ENCODE results near the gene ESRRG. TPM values are rescaled to one million over a fixed set of nuclear protein-coding genes. Genes with fewer than 3 reads are reported as not detected.

The ESRRG gene
- total RNA-seq, 1 donor = not detected

DNA sequence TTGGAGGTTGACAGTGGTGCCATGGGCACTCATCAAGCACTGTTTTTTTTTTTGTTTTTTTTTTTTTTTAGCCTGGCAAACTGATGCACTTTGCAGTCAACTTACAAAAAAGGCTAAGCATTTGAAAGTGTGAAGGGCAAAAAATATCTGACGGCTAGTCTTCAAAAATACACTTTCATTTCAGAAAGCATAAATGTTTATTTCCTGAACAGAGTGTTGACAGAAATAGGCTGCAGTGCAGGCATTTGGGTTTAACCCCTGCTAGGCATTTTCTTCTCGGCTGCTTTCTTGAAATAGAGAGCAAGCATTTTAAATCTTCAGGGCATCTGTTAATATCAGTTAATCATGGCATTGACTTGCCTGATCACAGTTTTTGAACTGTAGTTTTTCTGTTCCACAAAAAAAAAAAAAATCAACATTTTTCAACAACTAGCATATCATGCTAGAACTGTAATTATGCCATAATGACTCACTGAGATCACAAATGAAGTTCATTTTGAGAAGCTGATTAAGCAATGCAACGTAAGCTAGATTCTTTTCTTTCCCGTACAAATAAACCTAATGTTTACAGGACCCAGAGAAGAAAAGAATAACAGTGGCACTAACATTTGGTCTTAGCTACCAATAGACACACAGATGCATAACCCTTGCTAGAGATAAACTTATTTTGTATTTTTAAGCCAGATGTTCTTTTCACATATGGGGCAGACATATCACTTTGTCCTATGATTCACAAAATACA is 199.6 kb downstream of the ESRRG start:
- DNase-seq (ENCODE audit: low read depth in 2 of 3, low spot score in 2 of 3) = no peak

DNA sequence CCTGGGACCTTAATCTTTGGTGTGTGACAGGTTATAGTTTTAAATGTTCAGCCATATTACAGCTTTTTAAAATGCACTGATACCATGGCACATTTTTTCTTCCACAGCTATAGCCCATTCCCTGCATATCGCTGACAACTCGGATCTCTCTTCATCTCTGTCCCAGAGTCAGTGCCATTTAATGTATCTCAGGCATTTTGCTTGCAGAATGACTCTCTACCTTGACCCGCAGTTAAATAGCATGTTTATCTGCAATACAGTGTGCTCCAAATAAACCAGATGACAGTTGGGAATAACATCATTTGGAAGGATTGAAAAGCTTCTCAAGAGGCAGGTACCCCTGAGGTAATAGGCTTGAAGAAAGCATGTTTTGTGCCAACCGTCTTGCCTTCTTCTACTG is 200.2 kb downstream of the ESRRG start:
- no peak for DNase-seq (ENCODE audit: low read depth in 2 of 3, low spot score in 2 of 3)

DNA sequence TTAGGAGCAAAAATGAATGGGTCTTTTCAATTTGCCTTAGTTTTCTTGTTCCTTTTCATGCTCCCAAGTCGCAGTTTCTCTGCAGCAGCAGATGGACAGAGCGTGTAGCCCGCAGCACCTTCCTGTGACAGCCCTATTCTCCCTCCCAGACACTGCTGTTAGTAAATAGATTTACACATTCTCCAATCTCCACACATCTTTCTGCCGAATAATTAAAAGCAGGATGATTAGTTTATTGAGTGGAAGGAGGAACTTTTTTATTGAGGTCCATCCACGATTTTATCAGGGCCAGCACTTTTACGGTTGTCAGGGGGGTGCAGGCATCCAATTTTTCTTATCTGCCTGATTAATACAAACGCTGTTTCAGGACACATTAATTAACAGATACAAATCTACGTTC is 201.8 kb downstream of the ESRRG start:
- no peak for DNase-seq (ENCODE audit: low read depth in 2 of 3, low spot score in 2 of 3)

DNA sequence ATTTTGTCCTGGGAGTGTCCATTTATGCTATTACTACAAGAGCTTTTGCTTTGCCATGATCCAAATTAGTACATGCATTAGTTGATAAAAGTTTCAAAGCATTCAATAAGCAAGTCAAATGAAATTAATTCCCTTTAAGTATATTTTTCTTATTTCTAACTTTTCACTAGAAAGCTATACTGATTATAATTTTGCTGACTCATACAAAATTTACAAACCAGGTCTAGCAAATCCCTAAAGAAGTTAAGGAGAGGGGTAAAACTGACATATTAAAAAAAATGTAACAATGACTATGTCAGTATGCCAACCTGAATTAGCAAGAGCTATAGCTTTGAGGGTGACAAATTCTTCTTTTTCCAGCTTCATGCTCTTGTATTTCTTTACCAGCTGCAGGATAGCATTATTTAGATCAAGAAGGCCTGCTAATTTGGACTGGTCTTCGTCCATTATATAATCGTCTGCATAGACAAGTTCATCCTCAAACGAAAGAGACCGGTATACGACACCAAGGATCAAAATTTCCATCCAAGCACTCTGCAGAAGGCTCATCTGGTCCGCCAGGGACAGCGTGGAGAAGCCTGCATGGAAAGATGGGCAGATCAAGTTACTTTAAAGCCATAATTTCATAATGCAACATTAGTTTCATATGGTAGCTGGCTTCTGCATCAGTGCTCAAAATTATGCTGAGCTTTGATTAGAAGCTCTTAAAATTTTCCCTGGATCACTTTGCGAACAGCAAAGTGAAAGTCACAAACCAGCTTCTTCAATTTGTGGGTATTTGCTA is 204.2 kb downstream of the ESRRG start:
- DNase-seq (ENCODE audit: low read depth in 2 of 3, low spot score in 2 of 3) = no peak

DNA sequence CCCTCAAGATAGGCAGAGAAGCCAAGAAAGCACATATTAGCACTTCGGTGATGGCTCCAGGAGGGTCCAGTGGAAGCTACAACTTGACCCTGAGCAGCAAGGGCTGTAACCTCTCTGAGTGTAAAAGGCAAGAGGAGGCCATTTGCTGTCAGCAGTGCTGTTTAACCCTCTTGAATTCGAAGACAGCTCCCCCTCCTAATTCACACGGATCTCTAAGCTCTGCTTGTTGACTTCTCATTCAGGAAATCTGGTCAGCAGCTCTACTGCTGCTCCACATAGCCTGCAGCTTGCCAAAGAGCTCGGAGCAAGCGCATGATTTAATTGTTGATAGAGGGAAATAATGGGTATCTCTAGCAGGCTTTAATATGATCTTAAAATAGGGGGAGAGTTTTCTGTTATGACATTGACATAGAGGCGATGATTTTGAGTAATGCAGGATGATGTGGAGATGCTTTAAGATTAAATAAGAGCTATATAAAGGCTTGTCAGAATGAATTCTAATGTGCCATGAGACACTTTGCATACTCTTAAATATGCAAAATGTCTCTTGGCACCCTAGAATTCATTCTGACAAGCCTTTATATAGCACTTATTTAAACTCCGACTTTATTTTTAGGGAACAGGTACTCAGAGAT is 220.6 kb downstream of the ESRRG start:
- DNase-seq (ENCODE audit: low read depth in 2 of 3, low spot score in 2 of 3) = no peak

DNA sequence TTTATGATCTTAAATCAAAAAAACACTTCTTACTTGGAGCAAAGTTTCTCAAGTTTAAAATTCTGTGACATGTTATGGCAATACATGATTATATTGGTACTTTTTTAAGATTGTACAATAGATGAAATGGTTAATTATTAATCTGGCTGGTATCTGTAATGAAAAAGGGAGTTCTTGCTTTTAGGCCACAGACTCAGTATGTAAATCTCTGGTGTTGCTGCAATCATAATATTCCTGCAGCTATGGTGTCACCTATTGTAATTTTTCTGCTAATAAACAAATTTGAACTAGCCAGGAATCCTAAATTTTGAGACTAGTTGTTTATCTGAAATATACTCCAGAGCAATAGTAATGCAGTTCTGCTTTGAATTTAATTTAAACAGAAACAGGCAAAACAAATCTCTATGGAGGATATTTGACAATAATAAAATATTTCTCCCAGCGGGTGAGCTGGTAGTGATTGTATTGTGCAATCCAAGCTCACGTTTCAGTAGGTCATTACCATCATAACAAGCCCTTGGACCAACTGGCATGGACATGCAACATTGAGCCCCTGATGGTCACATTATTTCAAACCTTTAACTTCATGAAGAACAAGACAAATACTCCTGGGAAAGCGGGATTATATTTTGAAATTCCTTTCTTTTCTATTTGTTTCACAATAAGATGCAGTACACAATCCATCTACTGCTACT is 222.8 kb downstream of the ESRRG start:
- no peak for DNase-seq (ENCODE audit: low read depth in 2 of 3, low spot score in 2 of 3)

DNA sequence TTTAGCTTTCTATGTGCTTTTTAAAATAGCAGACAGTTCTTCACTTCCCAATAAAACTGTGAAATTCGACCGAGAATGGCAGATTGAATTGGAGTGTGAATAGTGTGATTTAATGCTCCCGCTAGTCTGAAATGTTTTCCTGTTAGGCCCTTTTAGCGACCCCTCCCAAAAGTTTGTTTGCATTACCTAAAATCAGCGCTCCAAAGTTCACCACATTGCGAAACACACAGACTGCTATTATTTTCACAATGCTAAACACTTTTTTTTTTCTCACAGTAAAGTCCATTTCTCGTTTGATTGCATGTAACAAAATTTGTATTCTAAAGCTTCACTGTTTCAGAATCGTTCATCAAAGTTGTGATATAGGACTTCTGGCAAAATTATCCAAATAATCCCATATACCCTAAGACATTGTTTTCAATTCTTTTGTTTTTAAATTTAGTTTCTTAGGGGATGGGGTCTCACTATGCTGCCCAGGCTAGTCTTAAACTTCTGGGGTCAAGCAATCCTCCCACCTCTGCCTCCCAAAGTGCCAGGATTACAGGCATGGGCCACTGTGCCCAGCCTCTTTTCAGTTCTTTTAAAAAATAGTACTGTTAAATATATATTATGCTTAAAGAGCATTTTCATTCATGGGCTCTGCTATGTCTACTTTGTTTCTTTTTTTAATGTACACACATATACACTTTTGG is 223.5 kb downstream of the ESRRG start:
- DNase-seq (ENCODE audit: low read depth in 2 of 3, low spot score in 2 of 3) = no peak

DNA sequence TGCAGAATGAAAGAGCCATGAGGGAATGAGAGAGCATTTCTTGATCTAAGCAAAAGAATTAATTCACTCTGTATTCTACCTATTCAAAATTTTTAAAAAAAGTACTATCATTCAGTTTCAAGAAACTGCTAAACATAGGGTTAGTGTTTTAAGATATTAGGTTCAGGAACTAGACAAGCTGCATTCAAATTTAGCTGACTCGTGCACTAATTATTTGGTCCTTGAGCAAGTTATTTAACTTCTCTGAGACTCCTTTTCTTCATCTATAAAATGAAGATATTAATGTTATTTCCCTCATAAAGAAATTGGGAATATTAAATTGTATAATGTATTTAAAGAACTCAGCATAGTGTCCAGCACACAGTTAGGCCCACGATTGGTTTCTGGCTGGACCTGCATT is 225.0 kb downstream of the ESRRG start:
- DNase-seq (ENCODE audit: low read depth in 2 of 3, low spot score in 2 of 3) = no peak

DNA sequence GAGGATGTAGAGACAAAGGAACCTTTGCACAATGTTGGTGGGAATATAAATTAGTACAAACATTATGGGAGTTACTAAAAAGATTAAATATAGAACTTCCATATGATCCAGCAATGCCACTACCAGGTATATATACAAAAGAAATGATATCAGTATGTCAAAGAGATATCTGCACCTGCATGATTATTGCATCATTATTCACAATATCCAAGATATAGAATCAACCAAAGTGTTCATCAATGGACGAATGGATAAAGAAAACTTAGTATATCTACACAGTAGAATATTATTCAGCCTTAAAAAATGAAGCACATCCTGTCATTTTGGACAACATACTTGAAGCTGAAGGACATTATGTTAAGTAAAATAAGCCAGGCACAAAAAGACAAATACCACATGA is 238.2 kb downstream of the ESRRG start:
- no peak for DNase-seq (ENCODE audit: low read depth in 2 of 3, low spot score in 2 of 3)

DNA sequence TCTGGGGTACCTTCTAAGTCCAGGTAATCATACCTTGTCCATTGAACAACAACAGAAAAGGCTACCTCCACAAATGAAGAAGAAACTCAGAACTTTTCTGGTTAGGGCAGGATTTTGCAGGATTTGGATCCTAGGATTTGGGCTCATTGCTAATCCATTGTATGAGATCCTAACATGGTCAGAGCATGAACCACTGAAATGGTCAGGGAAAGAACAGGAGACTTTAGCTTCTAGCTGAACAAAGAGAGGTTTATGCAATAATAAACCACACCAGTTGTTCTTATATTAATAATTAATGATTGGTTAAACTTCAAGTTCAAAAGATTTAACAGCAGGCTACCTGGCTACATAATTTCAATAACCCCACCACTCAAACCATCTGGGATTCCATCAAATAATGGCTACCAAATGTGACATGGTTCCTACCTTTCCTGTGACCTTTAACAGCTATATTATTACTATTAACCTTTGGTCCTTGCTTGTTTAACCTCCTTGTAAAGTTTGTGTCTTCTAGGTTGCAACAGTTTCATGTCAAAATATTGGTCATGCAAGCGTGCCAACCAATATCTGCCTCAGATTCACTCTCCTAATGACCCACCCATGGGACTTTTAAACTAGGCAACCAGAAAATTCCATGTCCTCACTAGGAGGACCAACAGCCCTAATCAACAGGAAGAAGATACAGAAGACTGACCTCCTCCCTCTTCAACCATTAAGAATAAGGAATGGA is 239.4 kb downstream of the ESRRG start:
- DNase-seq (ENCODE audit: low read depth in 2 of 3, low spot score in 2 of 3) = no peak

DNA sequence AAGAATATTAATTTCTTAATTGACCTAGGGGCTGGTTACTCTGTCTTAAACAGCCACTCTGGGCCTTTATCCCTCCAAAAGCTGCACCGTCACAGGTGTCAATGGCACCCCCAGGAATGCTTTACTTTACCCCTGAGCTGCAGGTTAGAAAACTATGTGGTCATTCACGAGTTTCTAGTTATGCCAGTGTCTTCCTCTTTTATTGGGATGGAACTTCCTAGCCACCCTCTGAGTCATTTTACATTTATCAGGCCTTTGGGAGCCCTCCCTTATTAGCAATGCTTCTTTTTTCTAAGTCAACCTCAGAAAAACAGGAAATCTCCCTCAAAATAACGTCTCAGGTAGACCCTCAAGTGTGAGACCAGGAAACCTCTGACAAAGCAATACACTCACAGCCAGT is 240.6 kb downstream of the ESRRG start:
- DNase-seq (ENCODE audit: low read depth in 2 of 3, low spot score in 2 of 3) = no peak

DNA sequence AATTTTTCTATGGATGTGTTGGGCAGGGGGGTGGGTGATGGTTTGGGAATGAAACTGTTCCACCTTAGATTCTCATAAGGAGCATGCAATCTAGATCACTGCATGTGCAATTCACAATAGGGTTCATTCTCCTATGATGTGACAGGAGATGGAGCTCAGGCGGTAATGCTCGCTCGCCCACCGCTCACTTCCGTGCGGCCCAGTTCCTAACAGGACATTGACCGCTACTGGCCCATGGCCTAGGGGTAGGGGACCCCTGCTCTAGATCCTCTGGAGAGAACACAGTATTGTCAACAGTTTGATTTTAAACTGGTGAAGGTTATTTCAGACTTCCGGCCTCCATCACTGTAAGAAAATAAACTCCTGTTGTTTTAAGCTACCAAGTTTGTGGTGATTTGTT is 245.0 kb downstream of the ESRRG start:
- no peak for DNase-seq (ENCODE audit: low read depth in 2 of 3, low spot score in 2 of 3)

DNA sequence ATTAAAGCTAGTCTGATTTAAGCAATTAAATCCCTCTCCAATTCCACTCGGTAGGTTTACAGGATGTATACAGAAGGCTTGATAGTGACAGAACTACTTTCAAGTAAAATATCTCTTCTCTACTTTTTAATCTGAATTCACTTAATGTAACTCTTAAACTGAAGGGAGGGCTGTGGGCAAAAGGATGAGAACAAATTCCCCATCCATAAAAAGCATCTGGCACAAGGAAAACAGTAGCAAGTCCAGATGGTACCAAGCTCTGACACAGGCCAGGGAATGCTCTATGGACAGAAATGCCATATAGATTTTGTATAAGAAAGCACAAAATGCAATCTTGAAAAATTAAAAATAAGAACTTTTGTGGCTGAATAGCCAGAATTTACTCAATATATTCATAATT is 246.9 kb downstream of the ESRRG start:
- no peak for DNase-seq (ENCODE audit: low read depth in 2 of 3, low spot score in 2 of 3)

DNA sequence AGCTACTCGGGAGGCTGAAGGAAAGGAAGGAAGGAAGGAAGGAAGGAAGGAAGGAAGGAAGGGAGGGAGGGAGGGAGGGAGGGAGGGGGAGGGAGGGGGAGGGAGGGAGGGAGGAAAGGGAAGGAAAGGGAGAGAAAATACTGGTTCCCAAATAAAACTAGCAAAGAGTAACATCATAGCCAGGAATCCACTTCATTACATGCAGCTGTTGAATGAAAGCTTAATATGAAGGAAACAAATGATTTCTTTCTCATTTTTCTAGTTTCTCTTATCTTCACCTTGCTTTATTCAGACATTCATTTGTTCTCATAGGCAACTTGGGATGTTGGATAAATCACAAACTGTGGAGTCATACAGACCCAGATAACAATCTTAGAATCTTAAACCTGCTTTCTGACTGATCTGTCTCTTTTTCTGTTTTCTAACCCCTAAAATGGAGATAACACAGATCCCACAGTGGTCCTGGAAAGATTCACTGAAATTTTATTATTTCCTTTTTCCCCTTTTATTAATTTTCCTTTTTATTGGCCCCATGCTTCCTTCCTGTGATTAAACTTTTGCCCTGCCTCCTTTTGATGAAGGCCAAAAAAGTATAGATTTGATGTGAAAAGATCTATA is 247.5 kb downstream of the ESRRG start:
- no peak for DNase-seq (ENCODE audit: low read depth in 2 of 3, low spot score in 2 of 3)

DNA sequence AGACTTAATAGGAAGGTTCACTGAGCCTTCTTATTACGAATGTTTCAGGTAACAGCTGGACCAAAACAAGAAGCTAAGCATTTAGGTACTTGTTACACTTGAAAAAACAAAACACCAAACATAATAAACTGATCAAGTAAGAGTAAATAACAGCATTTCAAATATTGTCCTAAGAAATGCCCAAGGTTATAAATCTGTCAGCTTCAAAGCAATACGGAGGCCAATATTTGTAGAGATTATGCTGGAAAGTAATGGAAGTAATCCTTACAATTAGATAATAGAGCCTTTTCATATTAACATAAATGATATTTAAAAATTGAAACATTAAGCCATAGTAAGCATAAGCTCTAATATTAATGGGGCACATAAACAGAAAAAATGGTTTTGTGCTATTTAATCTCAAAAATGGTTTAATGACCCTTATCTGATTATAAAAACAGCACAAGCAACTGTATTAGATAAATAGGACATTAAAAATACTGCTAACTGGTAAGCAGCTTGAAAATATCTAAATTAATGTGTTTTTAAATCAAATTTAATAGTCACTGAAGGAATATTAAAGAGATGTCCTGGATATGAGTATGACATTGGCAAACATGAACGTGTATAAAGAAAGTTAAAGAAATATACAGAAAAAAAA is 256.9 kb downstream of the ESRRG start:
- no peak for DNase-seq (ENCODE audit: low read depth in 2 of 3, low spot score in 2 of 3)

DNA sequence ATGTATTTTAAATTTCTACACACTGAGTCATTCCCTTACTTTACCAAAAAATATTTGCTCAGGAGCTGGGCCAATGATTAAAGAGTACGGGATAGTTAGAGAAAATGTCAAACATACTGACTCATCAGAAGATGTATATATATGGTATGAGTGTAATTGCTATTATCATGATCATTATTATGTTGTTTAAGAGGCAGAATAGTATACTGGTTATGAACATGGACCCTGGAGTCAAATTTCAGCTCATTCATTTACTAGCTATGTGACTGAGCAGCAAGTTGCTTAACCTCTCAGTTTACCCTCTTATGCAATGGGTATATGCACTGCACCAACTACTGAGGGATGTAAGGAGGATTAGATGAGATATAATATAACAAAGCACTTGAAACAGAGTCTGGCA is 258.7 kb downstream of the ESRRG start:
- DNase-seq (ENCODE audit: low read depth in 2 of 3, low spot score in 2 of 3) = no peak

DNA sequence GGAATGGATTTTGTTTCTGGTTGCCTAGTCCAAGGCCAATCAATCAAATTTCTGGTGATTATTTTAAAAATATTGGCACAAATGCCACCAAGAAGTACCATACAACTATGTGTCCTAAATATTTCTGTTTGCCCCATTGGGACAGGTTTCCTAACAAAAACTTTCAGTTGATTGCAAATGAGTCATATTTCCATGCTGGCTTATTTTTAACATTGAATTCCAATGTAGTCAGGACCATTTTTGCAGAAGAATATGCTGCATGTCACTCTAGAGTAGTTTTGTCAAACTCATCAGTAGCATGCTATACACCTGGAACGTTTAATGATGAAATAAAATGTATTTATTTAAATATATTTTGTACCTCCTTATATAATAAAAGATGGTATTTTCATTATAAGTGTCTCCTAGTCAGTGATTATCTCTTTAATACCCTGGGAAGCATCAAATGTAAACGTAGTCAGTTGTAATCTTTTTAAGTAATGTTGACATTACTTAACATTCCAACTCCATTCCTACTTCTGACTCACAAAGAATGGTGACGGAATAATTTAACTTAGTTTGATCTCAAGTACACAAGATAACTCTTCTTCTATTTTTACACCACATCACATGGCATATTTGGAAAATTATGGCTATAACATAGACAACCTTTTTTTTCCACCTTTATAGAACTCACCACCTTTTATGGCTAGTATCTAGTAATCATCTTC is 261.0 kb downstream of the ESRRG start:
- DNase-seq (ENCODE audit: low read depth in 2 of 3, low spot score in 2 of 3) = no peak

DNA sequence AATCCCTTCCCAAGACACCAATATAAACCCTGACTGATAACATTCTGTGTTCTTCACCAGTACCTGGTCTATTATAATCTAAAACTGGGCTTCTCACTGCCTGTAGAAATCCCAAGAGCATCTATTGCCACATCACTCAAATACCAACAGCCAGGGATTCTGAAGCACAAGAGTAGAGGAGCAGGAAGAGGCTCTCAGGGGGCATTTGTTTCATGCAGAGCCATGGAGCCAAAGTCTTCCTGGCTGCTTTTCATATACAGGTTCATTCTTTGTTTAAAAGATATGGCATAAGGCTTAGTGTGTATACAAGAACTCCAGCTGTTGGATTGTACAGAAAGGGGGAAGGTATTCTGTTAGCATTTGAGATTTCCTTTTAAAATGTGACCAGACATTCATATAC is 261.8 kb downstream of the ESRRG start:
- no peak for DNase-seq (ENCODE audit: low read depth in 2 of 3, low spot score in 2 of 3)

All from hematopoietic multipotent progenitor cell (in vitro differentiated cells).